ENCODE measurements around the gene NOP9.

NOP9 gene

DNA sequence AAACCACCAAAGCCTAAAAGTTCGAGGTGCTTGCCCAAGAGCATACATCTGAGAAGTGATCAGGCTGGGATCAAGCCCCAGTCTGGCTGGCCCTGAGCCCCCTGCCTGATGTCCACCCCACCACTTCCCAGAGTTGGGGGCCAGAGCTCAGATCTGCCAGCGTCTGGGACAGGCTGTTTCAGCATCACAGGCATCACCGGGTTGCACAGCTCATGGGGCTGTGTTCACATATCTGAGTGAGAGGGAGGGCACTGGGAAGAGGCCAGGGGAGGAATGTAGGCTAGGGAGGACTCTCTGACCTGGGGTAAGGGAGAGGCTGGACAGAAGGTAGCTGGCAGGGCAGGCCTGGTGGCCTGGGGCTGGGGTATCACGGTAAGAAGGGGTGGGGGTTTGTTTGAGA lies 42.7 kb upstream of the NOP9 start:
- H3K4me3 ChIP-seq (ENCODE audit: low read length in 2 of 2), result no peak overlapping the region
- no peaks in the 10 kb centered on the region for H3K27me3 ChIP-seq (ENCODE audit: control insufficient read depth in 2 of 2, insufficient read depth in 2 of 2, low read length in 2 of 2)
- no peak overlapping the region for H3K27ac ChIP-seq (ENCODE audit: low read depth in 2 of 2, low read length in 2 of 2)
- H3K9ac ChIP-seq (ENCODE audit: low read depth in 1 of 2, low read length in 2 of 2), result no peak overlapping the region
- no peaks in the 10 kb centered on the region for H3K9me3 ChIP-seq (ENCODE audit: control insufficient read depth in 2 of 2, low read length in 2 of 2)
- no peaks in the 10 kb centered on the region for H3K4me1 ChIP-seq (ENCODE audit: control insufficient read depth in 2 of 2, insufficient read depth in 2 of 2, low read length in 2 of 2)
- peaks cover 0 to 5% of the 10 kb centered on the region in 2 donors for H3K36me3 ChIP-seq (ENCODE audit: control insufficient read depth in 2 of 2, insufficient read depth in 2 of 2, low read length in 2 of 2)

DNA sequence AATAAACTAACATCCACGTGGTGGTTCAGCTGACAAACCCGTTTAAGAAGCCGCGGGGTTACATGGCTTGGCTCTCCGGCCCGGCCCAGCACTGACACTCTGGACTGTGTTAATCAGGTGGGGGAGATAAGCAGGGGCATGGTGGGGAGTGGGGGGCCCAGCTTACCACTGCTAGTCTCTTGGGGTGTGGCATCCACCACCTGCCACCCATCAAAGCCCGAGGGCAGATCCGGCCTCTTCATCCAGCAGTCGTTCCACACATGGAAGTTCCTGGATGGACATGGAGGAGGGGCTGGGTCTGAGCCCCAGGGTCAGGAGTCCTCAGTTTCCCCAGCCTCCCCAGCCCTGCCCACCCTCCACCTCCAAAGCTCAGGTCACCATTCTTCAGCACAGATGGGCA lies 41.5 kb upstream of the NOP9 start:
- Histone ChIP-seq H3K27me3 (ENCODE audit: control insufficient read depth in 2 of 2, insufficient read depth in 2 of 2, low read length in 2 of 2) (no peaks in the 10 kb centered on the region), H3K4me3 (ENCODE audit: low read length in 2 of 2) (no peak overlapping the region), H3K27ac (ENCODE audit: low read depth in 2 of 2, low read length in 2 of 2) (no peak overlapping the region), H3K9ac (ENCODE audit: low read depth in 1 of 2, low read length in 2 of 2) (no peak overlapping the region), H3K36me3 (ENCODE audit: control insufficient read depth in 2 of 2, insufficient read depth in 2 of 2, low read length in 2 of 2) (peaks cover 0 to 5% of the 10 kb centered on the region in 2 donors), H3K9me3 (ENCODE audit: control insufficient read depth in 2 of 2, low read length in 2 of 2) (no peaks in the 10 kb centered on the region), H3K4me1 (ENCODE audit: control insufficient read depth in 2 of 2, insufficient read depth in 2 of 2, low read length in 2 of 2) (no peaks in the 10 kb centered on the region)

DNA sequence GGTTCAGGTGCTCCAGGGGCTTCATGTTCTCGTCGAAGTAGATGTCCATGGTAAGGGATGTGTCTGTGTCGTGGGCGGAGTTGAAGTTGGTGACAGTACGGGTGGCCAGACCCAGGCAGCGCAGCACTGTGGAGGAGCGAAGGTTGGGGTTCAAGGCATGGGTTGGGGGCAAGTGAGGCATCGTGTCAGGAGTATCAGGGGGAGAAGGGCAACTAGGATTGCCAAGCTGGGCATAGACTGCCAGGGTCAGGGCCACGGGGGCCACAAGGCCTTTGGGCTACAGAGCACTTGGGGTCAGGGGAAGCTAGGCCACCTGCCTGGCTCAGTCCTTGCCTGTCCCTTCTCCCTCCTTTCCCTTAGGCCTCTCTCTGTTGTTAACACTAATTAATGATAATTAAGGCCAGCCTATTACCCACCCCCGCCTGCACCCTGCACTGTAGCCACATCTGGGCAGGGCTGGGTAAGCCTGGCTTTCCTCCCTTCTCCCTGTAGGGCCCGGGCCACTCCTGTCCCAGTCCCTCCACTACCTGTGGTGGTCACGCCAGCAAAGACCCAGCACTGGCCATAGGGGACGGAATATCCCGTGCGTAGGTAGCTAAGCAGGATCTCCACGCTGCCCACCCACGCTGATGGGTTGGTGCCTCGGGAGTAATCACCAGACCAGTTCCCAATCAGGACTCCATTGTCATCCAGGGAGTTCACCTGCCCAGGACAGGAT lies 40.9 kb upstream of the NOP9 start:
- H3K9me3 ChIP-seq (ENCODE audit: control insufficient read depth in 2 of 2, low read length in 2 of 2), result no peaks in the 10 kb centered on the region
- no peak overlapping the region for H3K4me3 ChIP-seq (ENCODE audit: low read length in 2 of 2)
- H3K4me1 ChIP-seq (ENCODE audit: control insufficient read depth in 2 of 2, insufficient read depth in 2 of 2, low read length in 2 of 2), result no peaks in the 10 kb centered on the region
- no peak overlapping the region for H3K9ac ChIP-seq (ENCODE audit: low read depth in 1 of 2, low read length in 2 of 2)
- no peak overlapping the region for H3K27ac ChIP-seq (ENCODE audit: low read depth in 2 of 2, low read length in 2 of 2)
- peaks cover 0 to 5% of the 10 kb centered on the region in 2 donors for H3K36me3 ChIP-seq (ENCODE audit: control insufficient read depth in 2 of 2, insufficient read depth in 2 of 2, low read length in 2 of 2)
- H3K27me3 ChIP-seq (ENCODE audit: control insufficient read depth in 2 of 2, insufficient read depth in 2 of 2, low read length in 2 of 2), result no peaks in the 10 kb centered on the region

DNA sequence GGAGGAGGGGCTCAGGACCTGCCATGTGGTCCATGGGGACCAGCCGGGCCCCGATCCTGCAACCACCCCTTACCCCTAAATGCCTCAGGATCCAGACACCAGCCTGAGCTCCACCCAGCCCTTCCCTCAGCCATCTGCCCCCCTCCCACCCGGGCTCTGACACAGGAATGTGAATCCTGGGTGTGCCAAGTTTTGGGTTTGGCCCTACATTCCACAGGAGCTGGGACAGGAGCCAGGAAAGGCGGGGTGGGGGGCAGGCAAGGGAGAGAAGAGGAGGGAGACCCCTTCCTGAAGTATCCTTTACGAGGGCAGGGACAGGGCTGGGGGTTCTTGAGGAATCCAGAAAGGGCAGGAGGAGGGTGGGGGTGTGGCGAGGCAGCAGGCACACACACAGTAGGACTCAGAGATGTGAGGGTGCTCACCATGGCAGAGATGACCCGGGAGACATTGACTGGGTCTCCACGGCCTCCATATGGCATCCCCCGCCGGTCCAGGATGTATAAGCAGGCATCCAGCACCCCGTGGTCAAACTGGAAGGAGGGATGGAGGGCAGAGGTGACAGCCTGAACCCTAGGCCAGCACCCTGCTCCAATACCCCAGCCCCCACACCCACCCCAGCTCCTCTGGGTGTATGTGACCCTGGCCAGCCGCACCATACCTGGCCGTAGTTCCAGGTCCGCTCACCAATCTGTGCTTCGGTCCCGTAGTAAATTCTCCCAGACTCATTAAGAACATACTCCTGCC lies 40.2 kb upstream of the NOP9 start:
- no peaks in the 10 kb centered on the region for H3K4me1 ChIP-seq (ENCODE audit: control insufficient read depth in 2 of 2, insufficient read depth in 2 of 2, low read length in 2 of 2)
- no peaks in the 10 kb centered on the region for H3K9me3 ChIP-seq (ENCODE audit: control insufficient read depth in 2 of 2, low read length in 2 of 2)
- no peak overlapping the region for H3K27ac ChIP-seq (ENCODE audit: low read depth in 2 of 2, low read length in 2 of 2)
- peaks cover 0 to 1% of the 10 kb centered on the region in 2 donors for H3K36me3 ChIP-seq (ENCODE audit: control insufficient read depth in 2 of 2, insufficient read depth in 2 of 2, low read length in 2 of 2)
- H3K4me3 ChIP-seq (ENCODE audit: low read length in 2 of 2), result no peak overlapping the region
- no peak overlapping the region for H3K9ac ChIP-seq (ENCODE audit: low read depth in 1 of 2, low read length in 2 of 2)
- H3K27me3 ChIP-seq (ENCODE audit: control insufficient read depth in 2 of 2, insufficient read depth in 2 of 2, low read length in 2 of 2), result no peaks in the 10 kb centered on the region

DNA sequence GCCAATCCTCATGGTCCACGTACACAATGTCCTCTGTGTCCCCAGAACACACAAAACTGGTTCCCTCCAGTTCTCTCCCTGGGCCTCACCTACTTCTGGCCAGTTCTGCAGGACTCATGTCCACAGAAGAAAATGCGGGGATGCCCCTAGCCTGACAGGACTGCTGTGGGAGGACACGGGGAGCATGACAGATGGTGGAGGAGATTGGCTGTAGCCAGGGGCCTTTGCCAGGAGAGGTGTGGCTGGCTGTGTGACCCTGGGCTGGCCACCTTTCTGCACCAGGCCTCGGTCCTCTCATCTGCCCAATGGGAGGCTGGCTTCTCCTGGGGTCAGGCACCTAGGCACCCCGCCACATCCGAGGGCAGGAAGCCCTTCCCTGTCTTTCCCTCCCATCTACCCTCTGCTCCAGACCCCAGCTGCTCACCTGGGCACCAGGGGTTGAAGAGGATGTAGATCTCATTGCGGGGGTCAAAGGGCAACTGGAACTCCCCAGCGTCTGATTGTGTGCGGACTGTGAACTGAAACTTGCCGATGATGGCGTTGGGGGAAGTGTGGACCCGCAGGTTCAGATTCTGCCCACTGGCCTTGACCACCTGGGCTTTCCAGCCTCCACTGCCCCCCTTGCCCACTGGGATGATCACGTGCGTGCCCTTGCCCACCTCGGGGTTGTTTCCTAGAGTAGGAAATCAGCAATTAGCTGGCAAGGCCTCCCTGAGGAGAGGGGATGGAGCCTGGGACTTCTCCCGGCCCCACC lies 39.4 kb upstream of the NOP9 start:
- Histone ChIP-seq H3K9ac (ENCODE audit: low read depth in 1 of 2, low read length in 2 of 2) (no peak overlapping the region), H3K27me3 (ENCODE audit: control insufficient read depth in 2 of 2, insufficient read depth in 2 of 2, low read length in 2 of 2) (no peaks in the 10 kb centered on the region), H3K4me1 (ENCODE audit: control insufficient read depth in 2 of 2, insufficient read depth in 2 of 2, low read length in 2 of 2) (no peaks in the 10 kb centered on the region), H3K9me3 (ENCODE audit: control insufficient read depth in 2 of 2, low read length in 2 of 2) (no peaks in the 10 kb centered on the region), H3K27ac (ENCODE audit: low read depth in 2 of 2, low read length in 2 of 2) (no peak overlapping the region), H3K4me3 (ENCODE audit: low read length in 2 of 2) (no peak overlapping the region), H3K36me3 (ENCODE audit: control insufficient read depth in 2 of 2, insufficient read depth in 2 of 2, low read length in 2 of 2) (peaks cover 0 to 5% of the 10 kb centered on the region in 2 donors)

DNA sequence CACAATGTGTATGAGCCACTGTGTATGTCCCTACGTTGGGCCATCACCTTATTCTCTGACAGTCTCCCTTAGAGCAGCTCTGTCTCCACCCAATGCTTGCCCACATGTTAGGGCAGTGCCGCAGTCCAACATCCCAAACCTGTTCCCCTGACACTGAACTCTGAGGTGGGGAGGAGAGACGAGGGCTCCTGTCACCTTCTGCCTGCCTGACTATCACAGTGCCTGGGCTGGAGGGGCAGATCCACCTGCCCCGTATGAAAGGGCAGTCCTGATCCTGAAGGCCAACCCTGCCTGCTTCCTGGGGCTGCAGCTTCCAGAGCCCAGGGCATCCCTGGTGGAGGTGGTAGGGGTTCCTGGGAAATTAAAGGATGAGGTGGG lies 38.9 kb upstream of the NOP9 start:
- H3K9ac ChIP-seq (ENCODE audit: low read depth in 1 of 2, low read length in 2 of 2), result no peak overlapping the region
- peaks cover 3 to 7% of the 10 kb centered on the region in 2 donors for H3K36me3 ChIP-seq (ENCODE audit: control insufficient read depth in 2 of 2, insufficient read depth in 2 of 2, low read length in 2 of 2)
- no peak overlapping the region for H3K27ac ChIP-seq (ENCODE audit: low read depth in 2 of 2, low read length in 2 of 2)
- H3K27me3 ChIP-seq (ENCODE audit: control insufficient read depth in 2 of 2, insufficient read depth in 2 of 2, low read length in 2 of 2), result no peaks in the 10 kb centered on the region
- no peak overlapping the region for H3K4me3 ChIP-seq (ENCODE audit: low read length in 2 of 2)
- H3K4me1 ChIP-seq (ENCODE audit: control insufficient read depth in 2 of 2, insufficient read depth in 2 of 2, low read length in 2 of 2), result no peaks in the 10 kb centered on the region
- no peaks in the 10 kb centered on the region for H3K9me3 ChIP-seq (ENCODE audit: control insufficient read depth in 2 of 2, low read length in 2 of 2)

DNA sequence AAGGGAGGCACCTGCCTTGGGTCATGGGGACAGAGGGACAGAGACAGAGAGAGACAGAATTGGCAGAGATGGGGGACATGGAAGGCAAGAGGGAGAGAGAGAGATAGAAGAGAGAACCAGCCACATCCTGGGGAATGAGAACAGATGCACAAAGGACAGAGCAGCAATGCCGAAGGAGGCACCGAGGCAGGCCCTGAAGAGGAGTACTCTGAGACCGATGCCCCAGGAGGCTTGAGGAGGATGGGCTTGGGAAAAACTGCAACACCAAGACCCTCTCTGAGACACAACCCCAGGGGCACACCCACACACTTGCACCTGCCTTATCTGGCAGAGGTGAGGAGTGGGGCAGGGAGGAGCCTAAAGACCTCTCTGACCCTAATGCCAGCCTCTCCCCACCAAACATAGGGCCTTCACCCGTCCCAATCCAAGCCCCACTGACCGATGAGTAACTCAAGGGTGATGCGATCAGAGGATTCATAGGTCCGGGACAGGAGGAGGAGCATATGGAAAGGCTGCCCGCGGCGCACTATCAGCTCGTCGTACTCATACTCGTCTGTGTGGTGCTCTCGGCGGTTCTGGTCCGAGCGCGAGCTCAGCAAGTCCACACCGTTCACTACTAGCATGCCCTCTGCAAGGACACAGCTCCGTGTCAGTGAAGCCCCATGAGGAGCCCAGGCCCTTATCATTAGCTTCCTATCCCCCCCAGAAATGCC lies 38.2 kb upstream of the NOP9 start:
- no peaks in the 10 kb centered on the region for H3K4me1 ChIP-seq (ENCODE audit: control insufficient read depth in 2 of 2, insufficient read depth in 2 of 2, low read length in 2 of 2)
- H3K27ac ChIP-seq (ENCODE audit: low read depth in 2 of 2, low read length in 2 of 2), result no peak overlapping the region
- H3K4me3 ChIP-seq (ENCODE audit: low read length in 2 of 2), result no peak overlapping the region
- no peaks in the 10 kb centered on the region for H3K9me3 ChIP-seq (ENCODE audit: control insufficient read depth in 2 of 2, low read length in 2 of 2)
- H3K27me3 ChIP-seq (ENCODE audit: control insufficient read depth in 2 of 2, insufficient read depth in 2 of 2, low read length in 2 of 2), result no peaks in the 10 kb centered on the region
- peaks cover 10 to 12% of the 10 kb centered on the region in 2 donors for H3K36me3 ChIP-seq (ENCODE audit: control insufficient read depth in 2 of 2, insufficient read depth in 2 of 2, low read length in 2 of 2)
- H3K9ac ChIP-seq (ENCODE audit: low read depth in 1 of 2, low read length in 2 of 2), result no peak overlapping the region

DNA sequence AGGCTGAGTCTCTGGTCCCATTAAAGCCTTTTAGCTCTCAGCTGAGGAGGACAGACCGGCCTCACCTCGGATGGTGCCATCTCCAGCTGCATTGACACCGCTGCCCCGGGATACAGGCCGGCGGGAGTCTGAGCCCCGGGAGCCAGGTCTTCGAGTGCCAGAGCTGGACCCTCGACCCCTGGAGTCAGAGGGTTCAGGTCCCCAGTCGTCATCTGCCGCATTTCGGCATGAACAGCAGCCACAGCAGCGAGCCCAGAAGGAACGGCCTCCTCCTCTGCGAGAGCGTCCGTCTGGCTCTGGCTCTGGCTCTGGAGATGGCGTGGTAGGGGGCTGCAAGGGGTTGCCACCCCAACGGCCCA lies 37.7 kb upstream of the NOP9 start:
- no peaks in the 10 kb centered on the region for H3K4me1 ChIP-seq (ENCODE audit: control insufficient read depth in 2 of 2, insufficient read depth in 2 of 2, low read length in 2 of 2)
- no peak overlapping the region for H3K4me3 ChIP-seq (ENCODE audit: low read length in 2 of 2)
- H3K9me3 ChIP-seq (ENCODE audit: control insufficient read depth in 2 of 2, low read length in 2 of 2), result no peaks in the 10 kb centered on the region
- no peak overlapping the region for H3K27ac ChIP-seq (ENCODE audit: low read depth in 2 of 2, low read length in 2 of 2)
- peaks cover 15 to 18% of the 10 kb centered on the region in 2 donors for H3K36me3 ChIP-seq (ENCODE audit: control insufficient read depth in 2 of 2, insufficient read depth in 2 of 2, low read length in 2 of 2)
- H3K27me3 ChIP-seq (ENCODE audit: control insufficient read depth in 2 of 2, insufficient read depth in 2 of 2, low read length in 2 of 2), result no peaks in the 10 kb centered on the region
- H3K9ac ChIP-seq (ENCODE audit: low read depth in 1 of 2, low read length in 2 of 2), result no peak overlapping the region

DNA sequence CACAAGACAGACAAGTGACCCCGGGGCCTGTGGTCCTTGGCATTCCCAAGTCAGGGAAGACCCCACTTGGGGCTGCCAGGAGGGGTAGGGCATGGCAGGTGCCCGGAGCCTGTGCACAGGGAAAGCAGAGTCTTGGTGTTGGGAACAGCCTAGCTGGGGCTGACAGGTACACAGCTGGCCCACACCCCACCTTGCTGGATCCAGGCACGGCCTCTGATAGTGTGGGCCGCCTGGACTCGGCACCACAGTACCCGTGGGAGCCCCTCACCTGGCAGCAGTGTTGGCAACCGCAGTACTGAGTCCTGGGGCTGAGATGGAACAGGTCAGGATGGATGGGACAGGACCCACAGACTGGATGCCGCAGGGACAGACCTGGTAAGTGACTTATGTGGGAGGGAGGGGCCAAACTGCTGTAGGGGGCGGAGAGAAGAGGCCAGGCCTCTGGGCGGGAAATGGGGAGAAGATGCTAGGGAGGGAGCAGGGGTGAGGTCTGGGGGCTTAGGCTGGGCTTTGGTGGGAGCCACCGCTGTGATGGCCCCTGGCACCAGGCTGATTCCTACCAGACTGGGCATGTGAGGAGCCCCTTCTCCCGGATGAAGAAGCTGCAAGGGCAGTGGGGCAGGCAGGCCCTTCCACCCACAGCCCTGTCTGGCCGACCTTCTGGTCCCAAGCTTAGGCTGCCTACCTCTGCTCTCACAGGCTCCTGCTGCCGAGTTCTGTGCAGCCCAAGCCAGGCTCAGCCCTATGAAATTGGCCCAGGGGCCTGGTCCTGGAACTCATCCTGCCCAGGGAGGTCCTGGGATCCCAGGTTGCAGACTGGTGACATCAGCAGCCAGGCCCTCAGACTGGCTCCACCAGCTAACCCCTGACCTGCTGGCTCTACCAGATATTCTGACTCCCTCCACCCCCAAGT lies 36.6 kb upstream of the NOP9 start, which contains the start of gene TGM1:
TSS of gene TGM1 (minus strand) at position 357 of the 913 bp plus-strand sequence. CDS start 825 bp downstream, outside the sequence.
- H3K4me3 ChIP-seq (ENCODE audit: low read length in 2 of 2), result no peak within 1 kb of the TSS
- no peak within 1 kb of the TSS for H3K9ac ChIP-seq (ENCODE audit: low read depth in 1 of 2, low read length in 2 of 2)
- H3K4me1 ChIP-seq (ENCODE audit: control insufficient read depth in 2 of 2, insufficient read depth in 2 of 2, low read length in 2 of 2), result no peaks in the 10 kb centered on the region
- peaks cover 24% of the 10 kb centered on the region in 2 donors for H3K36me3 ChIP-seq (ENCODE audit: control insufficient read depth in 2 of 2, insufficient read depth in 2 of 2, low read length in 2 of 2)
- H3K27ac ChIP-seq (ENCODE audit: low read depth in 2 of 2, low read length in 2 of 2), result no peak within 1 kb of the TSS
- no peaks in the 10 kb centered on the region for H3K9me3 ChIP-seq (ENCODE audit: control insufficient read depth in 2 of 2, low read length in 2 of 2)
- H3K27me3 ChIP-seq (ENCODE audit: control insufficient read depth in 2 of 2, insufficient read depth in 2 of 2, low read length in 2 of 2), result no peaks in the 10 kb centered on the region

Data from mucosa of rectum (tissue), 2 donors.